Trophoblast cell (in vitro differentiated cells and primary cell): Measurements from ENCODE around the gene COPG2.

Experiments
- DNase-seq, 2 donors: peaks; one replicate each; pipeline ENCODE4 v3.0.0-alpha.2; 2016
- H2AFZ ChIP-seq: 2 replicates; pipeline ENCODE4 v1.6.1; 2013; ENCODE audit warnings: low read length, moderate library complexity, mild to moderate bottlenecking; ENCODE audit not compliant: insufficient read depth, poor library complexity
- H2AK5ac ChIP-seq: 2 replicates; pipeline ENCODE4 v1.6.1; 2013; ENCODE audit warnings: mild to moderate bottlenecking, low read length
- H2BK120ac ChIP-seq: 2 replicates; pipeline ENCODE4 v1.6.1; 2013; ENCODE audit warnings: low read length, mild to moderate bottlenecking, moderate library complexity; ENCODE audit not compliant: insufficient read depth, poor library complexity
- H2BK12ac ChIP-seq: 2 replicates; pipeline ENCODE4 v1.6.1; 2013; ENCODE audit warnings: mild to moderate bottlenecking, low read length, moderate library complexity
- H2BK5ac ChIP-seq: 2 replicates; pipeline ENCODE4 v1.6.1; 2013; ENCODE audit warnings: low read length, low read depth, moderate library complexity, mild to moderate bottlenecking; ENCODE audit not compliant: poor library complexity
- H3K14ac ChIP-seq: 2 replicates; pipeline ENCODE4 v1.6.1; 2013; ENCODE audit warnings: mild to moderate bottlenecking, low read length
- H3K18ac ChIP-seq: 2 replicates; pipeline ENCODE4 v1.6.1; 2013; ENCODE audit warnings: mild to moderate bottlenecking, low read length
- H3K23ac ChIP-seq: 2 replicates; pipeline ENCODE4 v1.6.1; 2013; ENCODE audit warnings: low read length
- H3K27ac ChIP-seq: 2 replicates; pipeline ENCODE4 v1.5.1; 2013; ENCODE audit warnings: low read depth, mild to moderate bottlenecking, inconsistent platforms, low read length, moderate library complexity
- H3K27me3 ChIP-seq: 2 replicates; pipeline ENCODE4 v1.6.1; 2013; ENCODE audit warnings: inconsistent platforms, mild to moderate bottlenecking, low read length, moderate library complexity; ENCODE audit not compliant: insufficient read depth
- H3K36me3 ChIP-seq, 2 experiments: 1 replicate in 1 of 2; 2 replicates in 1 of 2; pipeline ENCODE4 v1.6.1; 2013; ENCODE audit warnings: low read length in 2 of 2, mild to moderate bottlenecking in 2 of 2, moderate library complexity in 1 of 2; ENCODE audit not compliant: insufficient read depth in 2 of 2, control insufficient read depth in 1 of 2
- H3K4ac ChIP-seq: 2 replicates; pipeline ENCODE4 v1.6.1; 2013; ENCODE audit warnings: low read depth, mild to moderate bottlenecking, low read length, moderate library complexity
- H3K4me1 ChIP-seq, 2 experiments: 1 replicate in 1 of 2; 2 replicates in 1 of 2; pipeline ENCODE4 v1.6.1; 2013; ENCODE audit warnings: low read length in 2 of 2, mild to moderate bottlenecking in 2 of 2, moderate library complexity in 1 of 2; ENCODE audit not compliant: insufficient read depth in 2 of 2, control insufficient read depth in 1 of 2
- H3K4me2 ChIP-seq: 2 replicates; pipeline ENCODE4 v1.6.1; 2013; ENCODE audit warnings: inconsistent platforms, mild to moderate bottlenecking, low read length, moderate library complexity
- H3K4me3 ChIP-seq: 2 replicates; pipeline ENCODE4 v1.5.1; 2013; ENCODE audit warnings: mild to moderate bottlenecking, low read depth, low read length, inconsistent platforms
- H3K79me1 ChIP-seq: one replicate; pipeline ENCODE4 v1.6.1; 2013; ENCODE audit warnings: low read length
- H3K79me2 ChIP-seq: 2 replicates; pipeline ENCODE4 v1.6.1; 2013; ENCODE audit warnings: low read length, mild to moderate bottlenecking; ENCODE audit not compliant: control insufficient read depth, insufficient read depth, poor library complexity
- H3K9ac ChIP-seq: 2 replicates; pipeline ENCODE4 v1.6.1; 2013; ENCODE audit warnings: mild to moderate bottlenecking, low read length
- H3K9me3 ChIP-seq: 2 replicates; pipeline ENCODE4 v1.6.1; 2013; ENCODE audit warnings: low read depth, mild to moderate bottlenecking, control low read depth, inconsistent platforms, low read length; ENCODE audit not compliant: insufficient read depth
- H4K12ac ChIP-seq: 2 replicates; pipeline ENCODE4 v1.6.1; 2013; ENCODE audit warnings: low read depth, mild to moderate bottlenecking, low read length, moderate library complexity
- H4K8ac ChIP-seq: 2 replicates; pipeline ENCODE4 v1.6.1; 2013; ENCODE audit warnings: low read depth, mild to moderate bottlenecking, low read length, moderate library complexity
- H4K91ac ChIP-seq: one replicate; pipeline ENCODE4 v1.6.1; 2013; ENCODE audit warnings: low read depth, mild to moderate bottlenecking, low read length, moderate library complexity
- WGBS: extraction: QIAGEN DNeasy Blood & Tissue Kit; methylation state at CpG from one replicate; pipeline ENCODE4 v1.1.7; 2013; ENCODE audit warnings: missing lambda C conversion rate; ENCODE audit not compliant: insufficient read length, insufficient coverage; ENCODE audit errors: extremely low coverage; 5-methylcytosine and 5-hydroxymethylcytosine counted together

COPG2 gene

DNA sequence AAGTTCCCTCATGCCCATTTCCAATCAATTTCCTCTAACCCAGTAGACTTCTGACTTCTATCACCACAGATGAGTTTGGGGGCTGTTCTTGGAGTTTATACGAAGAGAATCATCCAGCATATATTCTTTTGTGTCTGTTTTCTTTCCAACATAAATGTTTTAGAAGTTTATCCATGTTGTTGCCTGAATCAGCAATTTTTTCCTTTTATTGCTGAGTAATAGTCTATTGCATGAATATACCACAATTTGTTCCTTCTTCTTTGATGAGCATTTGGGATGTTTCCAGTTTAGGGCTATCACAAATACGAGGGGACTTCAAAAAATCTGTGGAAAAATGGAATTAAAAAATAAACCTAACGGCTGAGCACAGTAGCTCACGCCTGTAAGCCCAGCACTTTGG, 26.2 kb downstream of the COPG2 start:
- H2BK5ac ChIP-seq = no peak overlapping the region

DNA sequence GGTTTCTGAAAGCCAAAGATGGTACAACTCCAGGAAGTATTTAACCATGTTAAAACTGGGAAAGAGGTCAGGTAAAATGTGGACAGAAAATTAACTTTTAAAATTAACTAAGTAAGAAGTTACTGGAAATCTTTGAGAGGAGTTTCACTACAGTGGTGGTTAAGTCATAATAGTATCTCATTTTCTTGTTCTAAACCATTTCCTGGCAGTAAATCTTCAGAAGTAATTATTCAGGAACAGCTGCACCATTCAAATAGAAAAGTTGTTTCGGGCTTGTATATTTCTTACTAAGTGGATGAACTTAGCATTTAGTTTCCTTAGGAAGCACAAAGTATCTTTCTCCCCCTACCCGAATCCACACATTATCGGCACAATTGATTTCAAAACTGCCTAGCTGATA, 27.1 kb downstream of the COPG2 start:
- Histone ChIP-seq H3K4ac (no peak overlapping the region), H3K4me1 (no peaks in the 10 kb centered on the region), H2AK5ac (no peak overlapping the region), H3K79me2 (no peaks in the 10 kb centered on the region), H3K23ac (no peak overlapping the region), H3K79me1 (no peaks in the 10 kb centered on the region), H3K9ac (no peak overlapping the region), H4K12ac (no peak overlapping the region), H2BK5ac (no peak overlapping the region), H3K14ac (no peak overlapping the region), H3K27ac (no peak overlapping the region), H3K4me2 (no peak overlapping the region), H4K91ac (no peak overlapping the region), H2BK120ac (no peak overlapping the region), H4K8ac (no peak overlapping the region), H2BK12ac (no peak overlapping the region), H3K36me3 (peaks cover 4 to 6% of the 10 kb centered on the region in 2 experiments), H3K18ac (no peak overlapping the region), H2AFZ (no peak overlapping the region), H3K27me3 (no peaks in the 10 kb centered on the region), H3K9me3 (peaks cover 5% of the 10 kb centered on the region), H3K4me3 (no peak overlapping the region)
- WGBS = no CpG with 5 or more reads among the region's 3 CpGs
- DNase-seq = no peak

More for the DNA sequence above, 26.2 kb downstream of the COPG2 start:
- WGBS = no CpG with 5 or more reads among the region's 4 CpGs
- no peak overlapping the region for H4K91ac ChIP-seq
- no peak overlapping the region for H2BK120ac ChIP-seq
- no peaks in the 10 kb centered on the region for H3K79me1 ChIP-seq
- H3K14ac ChIP-seq = no peak overlapping the region
- no peaks in the 10 kb centered on the region for H3K4me1 ChIP-seq
- H3K4ac ChIP-seq = no peak overlapping the region
- H3K23ac ChIP-seq = no peak overlapping the region
- no peak overlapping the region for H2AK5ac ChIP-seq
- peaks cover 4 to 6% of the 10 kb centered on the region in 2 experiments for H3K36me3 ChIP-seq
- no peak for DNase-seq
- H3K27me3 ChIP-seq = no peaks in the 10 kb centered on the region
- no peak overlapping the region for H3K4me2 ChIP-seq
- H2BK12ac ChIP-seq = no peak overlapping the region
- H3K18ac ChIP-seq = no peak overlapping the region
- H3K79me2 ChIP-seq = no peaks in the 10 kb centered on the region
- no peak overlapping the region for H3K4me3 ChIP-seq
- H3K9ac ChIP-seq = no peak overlapping the region
- peaks cover 5% of the 10 kb centered on the region for H3K9me3 ChIP-seq
- H3K27ac ChIP-seq = no peak overlapping the region
- H4K8ac ChIP-seq = no peak overlapping the region
- no peak overlapping the region for H4K12ac ChIP-seq
- H2AFZ ChIP-seq = no peak overlapping the region

DNA sequence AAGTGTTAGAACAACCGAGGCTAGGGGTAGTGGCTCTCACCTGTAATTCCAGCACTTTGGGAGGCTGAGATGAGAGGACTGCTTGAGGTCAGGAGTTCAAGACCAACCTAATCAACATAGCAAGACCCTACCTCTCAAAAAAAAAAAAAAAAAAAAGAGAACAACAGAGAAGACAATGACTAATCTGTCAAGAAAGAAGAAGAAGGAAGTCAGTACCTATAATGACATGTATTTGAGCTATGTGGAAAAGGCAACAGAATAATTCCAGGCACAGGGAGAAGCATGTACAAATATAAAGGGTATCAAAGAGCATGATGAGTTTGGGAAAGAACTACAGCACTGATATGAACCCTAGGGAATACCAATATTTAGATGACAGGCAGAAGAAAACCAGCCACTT, 27.5 kb downstream of the COPG2 start:
- H4K91ac ChIP-seq = no peak overlapping the region
- no peak overlapping the region for H2BK120ac ChIP-seq
- H3K4me3 ChIP-seq = no peak overlapping the region
- no peaks in the 10 kb centered on the region for H3K79me1 ChIP-seq
- no CpG with 5 or more reads among the region's 1 CpG for WGBS
- no peak overlapping the region for H3K27ac ChIP-seq
- no peak for DNase-seq
- no peak overlapping the region for H3K9ac ChIP-seq
- H4K12ac ChIP-seq = no peak overlapping the region
- H3K23ac ChIP-seq = no peak overlapping the region
- H3K4me2 ChIP-seq = no peak overlapping the region
- H3K14ac ChIP-seq = no peak overlapping the region
- no peaks in the 10 kb centered on the region for H3K27me3 ChIP-seq
- H2BK12ac ChIP-seq = no peak overlapping the region
- H2BK5ac ChIP-seq = no peak overlapping the region
- H3K4me1 ChIP-seq = no peaks in the 10 kb centered on the region
- H3K36me3 ChIP-seq = peaks cover 4 to 6% of the 10 kb centered on the region in 2 experiments
- H3K9me3 ChIP-seq = peaks cover 5% of the 10 kb centered on the region
- no peak overlapping the region for H3K18ac ChIP-seq
- no peak overlapping the region for H2AK5ac ChIP-seq
- no peaks in the 10 kb centered on the region for H3K79me2 ChIP-seq
- H2AFZ ChIP-seq = no peak overlapping the region
- H3K4ac ChIP-seq = no peak overlapping the region
- H4K8ac ChIP-seq = no peak overlapping the region

DNA sequence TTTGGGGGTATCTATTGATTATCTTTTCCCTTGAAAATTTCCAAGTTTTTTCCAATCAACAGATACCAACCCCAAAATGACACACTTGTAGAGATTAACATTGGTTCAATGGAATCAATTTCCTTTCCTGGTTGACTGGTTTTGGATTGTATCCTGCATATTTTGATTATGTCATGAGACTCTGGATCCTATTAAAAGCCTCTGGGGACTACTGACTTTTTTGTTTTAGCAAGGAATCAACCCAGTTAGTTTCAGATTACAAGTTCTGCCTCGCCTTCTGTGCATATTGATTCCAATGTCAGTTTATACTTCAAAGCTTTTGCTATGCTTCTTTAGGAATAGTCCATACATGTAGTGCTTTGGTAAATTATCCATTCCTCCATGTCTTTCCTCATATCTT, 29.2 kb downstream of the COPG2 start:
- Histone ChIP-seq H2BK120ac (no peak overlapping the region), H4K8ac (no peak overlapping the region), H3K79me2 (no peaks in the 10 kb centered on the region), H4K91ac (no peak overlapping the region), H2BK5ac (no peak overlapping the region), H3K4me1 (no peaks in the 10 kb centered on the region), H2AFZ (no peak overlapping the region), H3K23ac (no peak overlapping the region), H2AK5ac (no peak overlapping the region), H3K9ac (no peak overlapping the region), H3K4ac (no peak overlapping the region), H3K18ac (no peak overlapping the region), H3K14ac (no peak overlapping the region), H3K27me3 (no peaks in the 10 kb centered on the region), H3K27ac (no peak overlapping the region), H2BK12ac (no peak overlapping the region), H3K4me2 (no peak overlapping the region), H4K12ac (no peak overlapping the region), H3K79me1 (no peaks in the 10 kb centered on the region), H3K4me3 (no peak overlapping the region), H3K9me3 (peaks cover 5% of the 10 kb centered on the region), H3K36me3 (peaks cover 4 to 6% of the 10 kb centered on the region in 2 experiments)
- no CpG with 5 or more reads among the region's 1 CpG for WGBS
- no peak for DNase-seq
